Thymus (tissue), 11 donors: ENCODE measurements around the gene ABI3BP. TPM values are rescaled to one million over a fixed set of nuclear protein-coding genes. Genes with fewer than 3 reads are reported as not detected.

Source experiments
- DNase-seq, 9 donors: peaks; one replicate each; pipeline ENCODE4 v3.0.0-alpha.2; 2013; ENCODE audit warnings: low spot score in 9 of 9, low read depth in 6 of 9, missing footprints in 1 of 9
- H3K27ac ChIP-seq, 2 donors: one replicate each; pipeline ENCODE4 v1.5.1; 2013; ENCODE audit warnings: control low read depth in 1 of 2, low read depth in 1 of 2, low read length in 1 of 2, mild to moderate bottlenecking in 1 of 2, moderate library complexity in 1 of 2
- H3K27me3 ChIP-seq, 2 donors: one replicate each; pipeline ENCODE4 v1.5.1; 2013; ENCODE audit warnings: low read length in 1 of 2; ENCODE audit not compliant: control insufficient read depth in 2 of 2, insufficient read depth in 1 of 2
- H3K36me3 ChIP-seq, 2 donors: one replicate each; pipeline ENCODE4 v1.5.1; 2013; ENCODE audit warnings: low read length in 1 of 2, mild to moderate bottlenecking in 1 of 2, moderate library complexity in 1 of 2; ENCODE audit not compliant: control insufficient read depth in 2 of 2, insufficient read depth in 2 of 2
- H3K4me1 ChIP-seq, 2 donors: one replicate each; pipeline ENCODE4 v1.5.1; 2013; ENCODE audit warnings: low read length in 2 of 2; ENCODE audit not compliant: control insufficient read depth in 2 of 2, insufficient read depth in 2 of 2
- H3K4me3 ChIP-seq, 2 donors: one replicate each; pipeline ENCODE4 v1.5.1; 2013; ENCODE audit warnings: low read length in 2 of 2, control low read depth in 1 of 2, mild to moderate bottlenecking in 1 of 2
- H3K9me3 ChIP-seq, 2 donors: one replicate each; pipeline ENCODE4 v1.5.1; 2013; ENCODE audit warnings: low read length in 1 of 2, mild to moderate bottlenecking in 1 of 2; ENCODE audit not compliant: control insufficient read depth in 2 of 2, insufficient read depth in 1 of 2
- WGBS: extraction: QIAGEN DNeasy Blood & Tissue Kit; methylation state at CpG from one replicate; pipeline ENCODE4 v1.1.7; 2013; 5-methylcytosine and 5-hydroxymethylcytosine counted together
- polyA plus RNA-seq: library from polyadenylated mRNA; stranded (reverse); fragments of 200-250 nt; gene quantifications from one replicate; pipeline ENCODE4 v1.2.3, GENCODE V29; 2013
- total RNA-seq: library from RNA; stranded (reverse); fragments of 120-200 nt; gene quantifications from one replicate; pipeline ENCODE4 v1.2.4, GENCODE V29; 2013
- donor health status: healthy.

The ABI3BP gene
- total and polyA plus RNA-seq, 2 donors: 0.80 to 5.7 TPM

GRCh38 chr3:100745617-100746016 lies 247.6 kb downstream of the ABI3BP start:
- H3K36me3 ChIP-seq: peaks cover 6 to 65% of the 10 kb centered on the region in 2 donors

GRCh38 chr3:100744671-100745070 lies 248.6 kb downstream of the ABI3BP start:
- no peak for DNase-seq
- peaks cover 6 to 69% of the 10 kb centered on the region in 2 donors for H3K36me3 ChIP-seq
- no peaks in the 10 kb centered on the region for H3K9me3 ChIP-seq
- WGBS: 100% methylated on average over 2 of the region's 2 CpGs
- H3K27me3 ChIP-seq: no peaks in the 10 kb centered on the region
- H3K4me3 ChIP-seq: no peak overlapping the region
- no peak overlapping the region for H3K27ac ChIP-seq
- H3K4me1 ChIP-seq: no peaks in the 10 kb centered on the region

More at GRCh38 chr3:100745617-100746016, 247.6 kb downstream of the ABI3BP start:
- Histone ChIP-seq H3K4me3 (no peak overlapping the region), H3K4me1 (no peaks in the 10 kb centered on the region), H3K9me3 (no peaks in the 10 kb centered on the region), H3K27me3 (no peaks in the 10 kb centered on the region), H3K27ac (no peak overlapping the region)
- no peak for DNase-seq

- WGBS: 95% methylated on average over 3 of the region's 3 CpGs
- Histone ChIP-seq H3K9me3 (no peaks in the 10 kb centered on the region), H3K36me3 (peaks cover 6 to 62% of the 10 kb centered on the region in 2 donors), H3K4me1 (no peaks in the 10 kb centered on the region), H3K4me3 (no peak overlapping the region), H3K27ac (no peak overlapping the region), H3K27me3 (no peaks in the 10 kb centered on the region)
- DNase-seq: no peak
These were observed 249.7 kb downstream of the ABI3BP start for GRCh38 chr3:100743535-100743934.

DNA sequence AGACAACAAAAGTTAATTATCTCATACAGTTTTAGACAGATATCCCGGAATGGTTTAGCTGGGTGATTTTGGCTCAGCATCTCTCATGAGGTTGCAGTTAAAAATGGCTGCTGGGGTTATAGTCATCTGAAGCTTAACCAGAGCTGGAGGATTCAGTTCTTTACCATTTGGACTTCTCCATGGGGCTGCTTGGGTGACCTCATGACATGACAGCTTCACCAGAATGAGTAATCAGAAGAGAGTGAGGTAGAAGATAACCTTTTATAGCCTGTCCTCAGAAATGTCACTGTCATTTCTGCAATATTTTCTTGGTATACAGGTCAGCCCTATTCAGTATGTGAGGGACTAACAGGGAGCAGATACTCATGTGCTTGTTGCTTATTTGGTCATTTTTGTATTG lies 253.0 kb downstream of the ABI3BP start:
- DNase-seq: no peak
- Histone ChIP-seq H3K4me1 (no peaks in the 10 kb centered on the region), H3K4me3 (no peak overlapping the region), H3K27ac (no peak overlapping the region), H3K36me3 (peaks cover 10 to 61% of the 10 kb centered on the region in 2 donors), H3K27me3 (no peaks in the 10 kb centered on the region), H3K9me3 (no peaks in the 10 kb centered on the region)
- 96% methylated on average over 1 of the region's 1 CpG for WGBS

DNA sequence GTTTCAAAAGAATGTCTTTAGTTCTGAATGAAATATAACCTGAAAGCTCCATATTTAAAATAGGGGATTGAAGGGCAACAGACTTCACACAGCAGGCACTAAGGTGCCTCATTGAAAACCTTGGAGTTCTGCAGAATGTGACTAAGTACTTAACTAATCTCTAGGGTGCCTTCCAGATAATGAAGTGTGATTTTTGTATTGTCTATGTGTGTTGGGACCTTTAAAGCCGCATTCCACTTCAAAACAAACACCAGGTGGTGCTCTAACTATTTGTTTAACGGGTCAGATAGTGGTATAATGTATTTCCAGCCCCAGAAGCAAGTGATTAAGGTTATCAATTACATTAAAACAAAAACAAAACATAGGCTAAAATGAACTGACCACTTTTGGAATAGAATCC lies 255.9 kb downstream of the ABI3BP start:
- Histone ChIP-seq H3K36me3 (peaks cover 10 to 62% of the 10 kb centered on the region in 2 donors), H3K4me1 (no peaks in the 10 kb centered on the region), H3K9me3 (no peaks in the 10 kb centered on the region), H3K4me3 (no peak overlapping the region), H3K27me3 (no peaks in the 10 kb centered on the region), H3K27ac (no peak overlapping the region)
- DNase-seq: peak in 2 of 9 donors; percentile 8 to 21
- WGBS: 75% methylated on average over 2 of the region's 2 CpGs

DNA sequence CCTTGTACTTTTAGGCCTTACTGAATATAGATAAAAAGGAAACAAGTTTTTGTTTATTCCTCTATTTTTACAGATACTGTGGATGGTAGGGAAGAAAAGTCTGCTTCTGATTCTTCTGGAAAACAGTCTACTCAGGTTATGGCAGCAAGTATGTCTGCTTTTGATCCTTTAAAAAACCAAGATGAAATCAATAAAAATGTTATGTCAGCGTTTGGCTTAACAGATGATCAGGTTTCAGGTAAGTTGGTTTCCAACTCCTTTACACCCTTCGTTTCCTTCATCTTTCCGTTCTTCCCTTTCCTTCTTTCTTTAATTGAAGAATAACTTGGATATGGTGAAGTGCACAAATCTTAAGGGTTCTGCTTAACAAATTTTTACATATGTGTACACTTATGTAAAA lies 260.8 kb downstream of the ABI3BP start:
- H3K36me3 ChIP-seq: peaks cover 4 to 56% of the 10 kb centered on the region in 2 donors
- H3K27me3 ChIP-seq: no peaks in the 10 kb centered on the region
- WGBS: 94% methylated on average over 3 of the region's 3 CpGs
- no peak overlapping the region for H3K27ac ChIP-seq
- no peak overlapping the region for H3K4me3 ChIP-seq
- H3K9me3 ChIP-seq: no peaks in the 10 kb centered on the region
- DNase-seq: no peak
- H3K4me1 ChIP-seq: no peaks in the 10 kb centered on the region

GRCh38 chr3:100730524-100730923 lies 262.7 kb downstream of the ABI3BP start:
- WGBS: 95% methylated on average over 3 of the region's 3 CpGs
- Histone ChIP-seq H3K36me3 (peaks cover 6 to 53% of the 10 kb centered on the region in 2 donors), H3K9me3 (no peaks in the 10 kb centered on the region), H3K27me3 (no peaks in the 10 kb centered on the region), H3K27ac (no peak overlapping the region), H3K4me3 (no peak overlapping the region), H3K4me1 (no peaks in the 10 kb centered on the region)
- DNase-seq: no peak

- H3K9me3 ChIP-seq: no peaks in the 10 kb centered on the region
- DNase-seq: no peak
- peaks cover 6 to 42% of the 10 kb centered on the region in 2 donors for H3K36me3 ChIP-seq
- no peaks in the 10 kb centered on the region for H3K4me1 ChIP-seq
- 95% methylated on average over 1 of the region's 1 CpG for WGBS
- no peaks in the 10 kb centered on the region for H3K27me3 ChIP-seq
- no peak overlapping the region for H3K4me3 ChIP-seq
- no peak overlapping the region for H3K27ac ChIP-seq
These were observed 266.5 kb downstream of the ABI3BP start for GRCh38 chr3:100726706-100727105.

- DNase-seq: no peak
- no peak overlapping the region for H3K4me3 ChIP-seq
- H3K27me3 ChIP-seq: no peaks in the 10 kb centered on the region
- no peak overlapping the region for H3K27ac ChIP-seq
- no peaks in the 10 kb centered on the region for H3K4me1 ChIP-seq
- WGBS: 98% methylated on average over 3 of the region's 3 CpGs
- H3K36me3 ChIP-seq: peaks cover 6 to 46% of the 10 kb centered on the region in 2 donors
- H3K9me3 ChIP-seq: no peaks in the 10 kb centered on the region
These were observed 267.2 kb downstream of the ABI3BP start for GRCh38 chr3:100725935-100726513.
